Karpas-422 (cell line): Measurements from ENCODE around the gene RBMS3. TPM values are rescaled to one million over a fixed set of nuclear protein-coding genes. Genes with fewer than 3 reads are reported as not detected.

Source experiments
- DNase-seq: peaks from one replicate; pipeline ENCODE4 v3.0.0-alpha.2; 2015
- H2AFZ ChIP-seq: fragments of 200-600 bp; sonication (generic); 2 replicates; pipeline ENCODE4 v1.6.1; 2014; ENCODE audit warnings: antibody characterized with exemption, low read length, mixed read lengths
- H3K27ac ChIP-seq: fragments of 200-600 bp; sonication (generic); 2 replicates; pipeline ENCODE4 v1.5.1; 2014; ENCODE audit warnings: mild to moderate bottlenecking, low read length, moderate library complexity
- H3K27me3 ChIP-seq: fragments of 200-600 bp; sonication (generic); 2 replicates; pipeline ENCODE4 v1.6.1; 2014; ENCODE audit warnings: low read length, mixed read lengths
- H3K36me3 ChIP-seq: fragments of 200-600 bp; sonication (generic); 2 replicates; pipeline ENCODE4 v1.6.1; 2014; ENCODE audit warnings: low read length, mixed read lengths; ENCODE audit not compliant: insufficient read depth
- H3K4me1 ChIP-seq: fragments of 200-600 bp; sonication (generic); 2 replicates; pipeline ENCODE4 v1.6.1; 2014; ENCODE audit warnings: mild to moderate bottlenecking, low read length, mixed read lengths
- H3K4me2 ChIP-seq: fragments of 200-600 bp; sonication (generic); 2 replicates; pipeline ENCODE4 v1.6.1; 2014; ENCODE audit warnings: low read length, low read depth, mild to moderate bottlenecking; ENCODE audit not compliant: poor library complexity, severe bottlenecking
- H3K4me3 ChIP-seq: fragments of 200-600 bp; sonication (generic); 2 replicates; pipeline ENCODE4 v1.5.1; 2014; ENCODE audit warnings: mild to moderate bottlenecking, antibody characterized with exemption, low read length, mixed read lengths
- H3K79me2 ChIP-seq: fragments of 200-600 bp; sonication (generic); 2 replicates; pipeline ENCODE4 v1.6.1; 2014; ENCODE audit warnings: mild to moderate bottlenecking, low read length, mixed read lengths
- H3K9ac ChIP-seq: fragments of 200-600 bp; sonication (generic); 2 replicates; pipeline ENCODE4 v1.6.0; 2014; ENCODE audit warnings: low read length
- H3K9me2 ChIP-seq: fragments of 200-600 bp; sonication (generic), shearing (Covaris generic); replicated peaks from 2 replicates; pipeline ENCODE4 v1.6.0; 2014; ENCODE audit warnings: mild to moderate bottlenecking, low read length, moderate library complexity; ENCODE audit not compliant: insufficient read depth
- H3K9me3 ChIP-seq: fragments of 300-700, 200-600 bp; sonication (generic); 2 replicates; pipeline ENCODE4 v1.6.1; 2014; ENCODE audit warnings: low read length, mixed read lengths
- H4K20me1 ChIP-seq: fragments of 200-600 bp; sonication (generic); 2 replicates; pipeline ENCODE4 v1.6.1; 2014; ENCODE audit warnings: mild to moderate bottlenecking, antibody characterized with exemption, low read length, low read depth; ENCODE audit not compliant: insufficient read depth
- total RNA-seq: library from RNA; depleted of rRNA; stranded (reverse); fragments of >200 nt; shearing (Covaris generic); gene quantifications from 2 replicates; pipeline ENCODE4 v1.2.3, GENCODE V29; 2014; ENCODE audit warnings: low replicate concordance

The RBMS3 gene
- total RNA-seq, 1 experiment from 2014 or later = not detected

GRCh38 chr3:29281094-29281343, 148 bp downstream of the RBMS3 start:
- Histone ChIP-seq H3K4me2 (no peak overlapping the region), H3K9ac (no peak overlapping the region), H3K9me3 (peaks cover 4% of the 10 kb centered on the region; the same call in 1 of the 2 replicates), H3K9me2 (no peaks in the 10 kb centered on the region), H3K4me3 (no peak overlapping the region), H2AFZ (no peak overlapping the region), H3K27ac (no peak overlapping the region), H3K4me1 (no peaks in the 10 kb centered on the region), H3K27me3 (no peaks in the 10 kb centered on the region), H3K79me2 (no peaks in the 10 kb centered on the region), H3K36me3 (no peaks in the 10 kb centered on the region), H4K20me1 (no peaks in the 10 kb centered on the region)
- no peak for DNase-seq

DNA sequence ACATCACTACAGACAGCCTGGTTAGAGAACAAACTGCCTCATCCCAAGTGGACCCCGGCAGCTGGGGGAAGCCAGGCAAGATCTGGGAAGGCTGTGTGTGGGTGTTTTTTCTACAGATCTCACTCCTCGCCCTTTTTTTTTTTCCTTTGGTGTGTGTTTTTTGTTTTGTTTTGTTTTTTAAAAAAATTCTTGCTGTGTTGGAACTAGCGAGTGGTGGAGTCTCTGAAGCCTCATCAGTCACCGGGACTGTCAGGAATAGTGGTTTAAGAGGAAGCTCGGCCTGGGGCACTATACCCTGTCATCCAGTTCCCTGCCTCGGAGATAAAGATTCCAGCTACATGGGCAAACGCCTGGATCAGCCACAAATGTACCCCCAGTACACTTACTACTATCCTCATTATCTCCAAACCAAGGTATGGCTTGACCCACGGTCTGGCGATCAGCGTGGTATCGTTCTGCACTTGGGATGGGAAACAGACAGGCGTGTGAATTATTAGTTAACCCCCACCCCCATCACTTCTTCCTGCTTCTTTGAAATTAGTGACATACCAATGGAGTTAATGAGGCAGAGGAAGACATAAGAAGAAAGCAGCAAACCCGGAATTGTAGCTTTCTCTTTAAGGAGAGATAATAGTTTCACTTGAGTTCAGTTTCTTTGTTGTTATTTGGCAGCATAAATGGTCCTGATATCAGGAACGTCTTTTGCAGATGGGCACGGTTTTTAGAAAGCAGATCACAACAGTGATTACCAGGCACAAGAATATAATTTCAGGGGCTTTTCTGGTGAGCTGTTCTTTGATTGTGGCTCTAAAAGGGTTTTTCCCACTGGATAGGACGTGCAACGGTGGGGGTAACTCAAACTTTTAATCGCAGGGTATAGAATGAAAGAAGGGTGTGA, 722 bp downstream of the RBMS3 start:
- Histone ChIP-seq H3K9me3 (peaks cover 4% of the 10 kb centered on the region; the same call in 1 of the 2 replicates), H3K4me3 (no peak overlapping the region), H4K20me1 (no peaks in the 10 kb centered on the region), H3K36me3 (no peaks in the 10 kb centered on the region), H3K27ac (no peak overlapping the region), H3K9me2 (no peaks in the 10 kb centered on the region), H3K27me3 (no peaks in the 10 kb centered on the region), H3K4me1 (no peaks in the 10 kb centered on the region), H3K4me2 (no peak overlapping the region), H3K79me2 (no peaks in the 10 kb centered on the region), H3K9ac (no peak overlapping the region), H2AFZ (no peak overlapping the region)
- DNase-seq = no peak

GRCh38 chr3:29282427-29283230, 1.8 kb downstream of the RBMS3 start:
- no peak for DNase-seq
- no peak overlapping the region for H2AFZ ChIP-seq
- no peaks in the 10 kb centered on the region for H4K20me1 ChIP-seq
- no peaks in the 10 kb centered on the region for H3K79me2 ChIP-seq
- H3K4me3 ChIP-seq = no peak overlapping the region
- H3K4me1 ChIP-seq = no peaks in the 10 kb centered on the region
- H3K4me2 ChIP-seq = no peak overlapping the region
- no peaks in the 10 kb centered on the region for H3K9me2 ChIP-seq
- H3K9me3 ChIP-seq = no peaks in the 10 kb centered on the region; the same call in none of the 2 replicates
- no peak overlapping the region for H3K27ac ChIP-seq
- no peaks in the 10 kb centered on the region for H3K36me3 ChIP-seq
- no peak overlapping the region for H3K9ac ChIP-seq
- H3K27me3 ChIP-seq = no peaks in the 10 kb centered on the region

DNA sequence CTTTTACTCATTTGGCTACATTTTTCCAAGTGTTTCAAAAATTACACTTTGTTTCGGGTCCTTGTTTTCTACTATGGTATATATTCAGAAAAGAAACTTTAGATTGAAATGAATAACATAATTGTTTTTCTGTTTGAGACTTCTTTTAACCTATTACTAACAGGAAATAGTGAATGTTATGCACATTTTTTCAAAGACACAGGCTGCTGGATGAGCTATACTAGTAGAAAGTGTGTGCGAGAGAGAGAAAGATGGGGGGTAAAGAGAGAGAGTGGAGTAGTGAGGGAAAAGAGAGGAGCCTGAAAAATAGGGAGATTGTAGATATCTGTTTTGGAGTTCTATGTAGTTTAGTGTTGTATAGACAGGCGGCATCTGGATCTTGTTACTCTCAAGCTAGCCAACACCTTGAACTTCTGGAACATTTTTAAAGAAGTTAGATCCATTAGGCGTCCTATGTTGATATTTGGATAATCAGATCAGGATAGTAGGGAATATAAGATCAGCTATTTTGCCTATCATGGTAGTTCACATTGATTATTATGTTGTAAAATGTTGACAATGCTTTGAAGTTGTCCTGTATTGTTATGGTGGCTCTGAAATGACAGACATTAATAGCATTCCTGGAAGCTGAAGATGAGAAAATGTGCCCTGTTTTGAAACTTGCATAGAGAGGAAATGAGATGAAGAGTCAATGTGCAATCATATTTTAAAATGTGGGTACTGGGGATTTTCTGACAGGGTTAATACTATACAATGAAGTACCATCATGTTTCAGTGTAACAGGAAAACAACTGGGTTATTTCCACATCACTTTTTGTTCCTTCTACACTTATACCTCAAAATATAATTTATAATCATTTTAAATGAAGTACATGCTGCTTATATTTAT, 2.6 kb downstream of the RBMS3 start:
- Histone ChIP-seq H3K27ac (no peak overlapping the region), H3K9ac (no peak overlapping the region), H4K20me1 (no peaks in the 10 kb centered on the region), H3K79me2 (no peaks in the 10 kb centered on the region), H3K4me2 (no peak overlapping the region), H3K27me3 (no peaks in the 10 kb centered on the region), H3K9me3 (peaks cover 4% of the 10 kb centered on the region), H3K9me2 (no peaks in the 10 kb centered on the region), H3K36me3 (no peaks in the 10 kb centered on the region), H3K4me3 (no peak overlapping the region), H2AFZ (no peak overlapping the region), H3K4me1 (no peaks in the 10 kb centered on the region)
- no peak for DNase-seq

- Histone ChIP-seq H4K20me1 (no peaks in the 10 kb centered on the region), H3K79me2 (no peaks in the 10 kb centered on the region), H3K27me3 (no peaks in the 10 kb centered on the region), H3K36me3 (no peaks in the 10 kb centered on the region), H3K27ac (no peak overlapping the region), H3K9me3 (peaks cover 8% of the 10 kb centered on the region), H3K4me1 (no peaks in the 10 kb centered on the region), H3K9ac (no peak overlapping the region), H3K9me2 (0 out of 2 replicates have a peak, but pooled peaks cover 4% of the 10 kb centered on the region), H3K4me2 (no peak overlapping the region), H2AFZ (no peak overlapping the region), H3K4me3 (no peak overlapping the region)
- DNase-seq = no peak
Measured at GRCh38 chr3:29284497-29284896, 3.6 kb downstream of the RBMS3 start.

GRCh38 chr3:29285471-29286071, 4.7 kb downstream of the RBMS3 start:
- no peak overlapping the region for H3K4me2 ChIP-seq

DNA sequence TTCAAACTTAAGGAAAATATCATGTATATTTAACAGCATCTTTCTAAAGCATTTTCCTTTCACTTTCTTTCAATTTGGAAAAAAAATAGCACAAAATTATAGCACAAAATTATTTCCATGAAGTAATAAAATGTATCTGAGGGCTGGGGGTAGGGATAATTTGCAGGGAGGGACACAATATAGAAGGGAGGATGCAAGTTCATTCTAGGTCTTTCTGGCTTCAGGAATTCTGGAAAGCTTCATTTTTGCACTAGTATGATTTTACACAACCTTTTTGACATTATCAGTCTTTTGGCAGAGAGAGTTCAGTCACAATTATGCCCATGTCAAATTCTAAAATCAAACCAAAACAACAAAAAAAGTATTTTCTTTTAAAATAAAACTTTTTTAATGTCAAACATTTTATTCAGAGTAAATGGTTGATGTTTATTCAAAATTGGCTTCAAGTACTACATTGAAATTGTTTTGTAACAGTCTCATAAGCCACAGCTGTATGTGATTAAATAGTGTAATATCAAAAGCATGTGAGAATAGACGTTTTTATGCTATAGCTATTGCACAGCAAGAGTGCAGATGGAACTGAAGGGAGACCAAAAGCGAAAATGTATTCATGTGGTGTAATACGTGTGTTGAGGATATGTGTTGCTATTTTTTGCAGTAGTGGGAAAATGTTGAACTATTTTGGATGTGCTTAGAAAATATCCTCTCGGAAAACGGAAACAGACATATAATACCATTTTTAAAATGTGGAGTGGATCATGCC, 5.8 kb downstream of the RBMS3 start:
- Histone ChIP-seq H3K4me2 (no peak overlapping the region), H3K9ac (no peak overlapping the region), H2AFZ (no peak overlapping the region), H4K20me1 (no peaks in the 10 kb centered on the region), H3K36me3 (no peaks in the 10 kb centered on the region), H3K4me3 (no peak overlapping the region), H3K79me2 (no peaks in the 10 kb centered on the region), H3K9me3 (peaks cover 15% of the 10 kb centered on the region; the same call in 1 of the 2 replicates), H3K4me1 (no peaks in the 10 kb centered on the region), H3K27me3 (no peaks in the 10 kb centered on the region), H3K9me2 (0 out of 2 replicates have a peak, but pooled peaks cover 8% of the 10 kb centered on the region), H3K27ac (no peak overlapping the region)
- DNase-seq = no peak

More at GRCh38 chr3:29285471-29286071, 4.7 kb downstream of the RBMS3 start:
- Histone ChIP-seq H4K20me1 (no peaks in the 10 kb centered on the region), H3K36me3 (no peaks in the 10 kb centered on the region), H2AFZ (no peak overlapping the region), H3K79me2 (no peaks in the 10 kb centered on the region), H3K9ac (no peak overlapping the region), H3K27ac (no peak overlapping the region), H3K4me1 (no peaks in the 10 kb centered on the region), H3K9me3 (peaks cover 8% of the 10 kb centered on the region), H3K4me3 (no peak overlapping the region), H3K9me2 (0 out of 2 replicates have a peak, but pooled peaks cover 8% of the 10 kb centered on the region), H3K27me3 (no peaks in the 10 kb centered on the region)
- no peak for DNase-seq
